HepG2 (cell line): ENCODE measurements around the gene GON4L. TPM values are rescaled to one million over a fixed set of nuclear protein-coding genes. Genes with fewer than 3 reads are reported as not detected.

Experiments used
- ATAC-seq: fragments of 200-7000 bp; cut with Tn5 transposase; 3 replicates; pipeline ENCODE4 v1.9.1; 2020; ENCODE audit warnings: mild to moderate bottlenecking, moderate library complexity
- BruUV-seq: library from RNA; stranded (reverse); fragments of 400-500 nt; replicated peaks from 2 replicates; lab custom pipeline; 2021; lab: Mats Ljungman, UMichigan
- CTCF ChIA-PET: fragments of 300-600 bp; formaldehyde crosslinking; extraction: SDS; loops from one replicate; lab custom pipeline; 2021; ENCODE audit warnings: low total read pairs, inconsistent platforms, low intra/inter-chr PET ratio; lab: Yijun Ruan, JAX
- POLR2A ChIA-PET: fragments of 350-600 bp; sonication (Branson Sonifier 250); formaldehyde crosslinking; loops from one replicate; lab custom pipeline; 2020; ENCODE audit warnings: antibody characterized with exemption, inconsistent platforms; lab: Yijun Ruan, JAX
- DNase-seq: peaks from one replicate; pipeline ENCODE4 v3.0.0-alpha.2; 2015; ENCODE audit warnings: low spot score
- FAIRE-seq: peaks from 3 replicates; lab custom pipeline; 2011; peaks lifted over from hg19 to GRCh38; lab: Jason Lieb, UNC
- H2AFZ ChIP-seq: one replicate; pipeline ENCODE4 v1.6.1; 2011; ENCODE audit warnings: low read length, inconsistent platforms
- H3K27ac ChIP-seq: fragments of 300-600 bp; 3 replicates; pipeline ENCODE4 v1.8.0; 2011; ENCODE audit warnings: mixed run types, mild to moderate bottlenecking, mixed read lengths, low read length, inconsistent platforms; ENCODE audit not compliant: insufficient read depth; ENCODE audit errors: extremely low read length
- H3K27me3 ChIP-seq, 2 experiments: fragments of 200-600 bp in 1 of 2; 2 replicates in 1 of 2; 3 replicates in 1 of 2; pipeline versions ENCODE4 v1.6.0 to v1.8.0; 2011; ENCODE audit warnings: low read length in 2 of 2, mild to moderate bottlenecking in 2 of 2, moderate library complexity in 2 of 2, inconsistent platforms in 1 of 2; ENCODE audit not compliant: insufficient read depth in 2 of 2, control insufficient read depth in 1 of 2
- H3K36me3 ChIP-seq, 2 experiments: fragments of 200-600 bp in 1 of 2; replicated peaks in 1 of 2; 2 replicates in 1 of 2; 3 replicates in 1 of 2; pipeline versions ENCODE4 v1.5.1 to v1.8.0; 2011; ENCODE audit warnings: low read length in 2 of 2, inconsistent platforms in 1 of 2; ENCODE audit not compliant: insufficient read depth in 2 of 2, control insufficient read depth in 1 of 2
- H3K4me1 ChIP-seq: 2 replicates; pipeline ENCODE4 v1.5.1; 2012; ENCODE audit warnings: low read length, inconsistent platforms; ENCODE audit not compliant: insufficient read depth
- H3K4me2 ChIP-seq: 2 replicates; pipeline ENCODE4 v1.6.0; 2011; ENCODE audit warnings: low read depth, low read length, inconsistent platforms
- H3K4me3 ChIP-seq, 3 experiments: fragments of 200-600 bp in 1 of 3; sonication (generic), shearing (Covaris generic) in 1 of 3; replicated peaks in 1 of 3; 2 replicates each; pipeline ENCODE4 v1.5.1; 2011 to 2016; ENCODE audit warnings: low read length in 3 of 3, inconsistent platforms in 2 of 3, low read depth in 2 of 3, mild to moderate bottlenecking in 2 of 3, control low read depth in 1 of 3, mixed read lengths in 1 of 3; ENCODE audit not compliant: insufficient read depth in 1 of 3
- H3K79me2 ChIP-seq: one replicate; pipeline ENCODE4 v1.6.1; 2011; ENCODE audit warnings: low read length, inconsistent platforms; ENCODE audit not compliant: insufficient read depth
- H3K9ac ChIP-seq: 2 replicates; pipeline ENCODE4 v1.6.0; 2011; ENCODE audit warnings: mild to moderate bottlenecking, low read depth, low read length, inconsistent platforms; ENCODE audit not compliant: insufficient read depth
- H3K9me3 ChIP-seq: 2 replicates; pipeline ENCODE4 v1.5.1; 2012; ENCODE audit warnings: mild to moderate bottlenecking, low read length
- H4K20me1 ChIP-seq: 2 replicates; pipeline ENCODE4 v1.6.0; 2011; ENCODE audit warnings: inconsistent platforms, mild to moderate bottlenecking, low read length, moderate library complexity; ENCODE audit not compliant: insufficient read depth
- HES4 ChIP-seq: sonication (generic); formaldehyde crosslinking; IDR thresholded peaks from 2 replicates; pipeline ENCODE4 v1.9.0; 2021; ENCODE audit warnings: mild to moderate bottlenecking, missing genetic modification reagents, borderline replicate concordance
- SIN3B ChIP-seq: fragments of 150-350 bp; IDR thresholded peaks from 2 replicates; pipeline ENCODE4 v1.6.1; 2014; ENCODE audit warnings: low read length
- SOX6 ChIP-seq, 2 experiments: fragments of 450-650 bp in 1 of 2; sonication (generic) in 1 of 2; formaldehyde crosslinking in 1 of 2; IDR thresholded peaks; 2 replicates each; pipeline versions ENCODE4 v1.4.0 to v1.6.1; 2017 to 2020; ENCODE audit warnings: antibody characterized with exemption in 1 of 2, mild to moderate bottlenecking in 1 of 2, missing genetic modification reagents in 1 of 2
- TEAD3 ChIP-seq: optimal IDR thresholded peaks from 2 replicates; pipeline ENCODE3; 2016; ENCODE audit warnings: borderline replicate concordance
- ZNF34 ChIP-seq: sonication (generic); formaldehyde crosslinking; IDR thresholded peaks from 2 replicates; pipeline ENCODE4 v1.4.0; 2020; ENCODE audit warnings: mild to moderate bottlenecking, missing genetic modification reagents, borderline replicate concordance
- WGBS: methylation state at CpG from one replicate; pipeline ENCODE4 v1.1.6; 2017; ENCODE audit warnings: low lambda C conversion rate; 5-methylcytosine and 5-hydroxymethylcytosine counted together
- in situ Hi-C: cut with HindIII; loops from 2 replicates; pipeline ENCODE4 v1.10.0; 2017; ENCODE audit warnings: low pct_unique_long_range_greater_than_20kb; ENCODE audit not compliant: extremely low pct_ligation_motif_present
- intact Hi-C: fragments of 100-400 bp; cut with micrococcal nuclease; formaldehyde crosslinking; loops from one replicate; pipeline ENCODE4 v1.10.0; 2022; ENCODE audit not compliant: unreplicated experiment
- polyA plus RNA-seq, 8 experiments: library from polyadenylated mRNA; depleted of rRNA in 3 of 8; stranded (reverse) in 7 of 8; unstranded in 1 of 8; fragments of >200 nt; fragmentation: Illumina TruSeq in 4 of 8; extraction: Trizol in 4 of 8; gene quantifications; 2 replicates each; pipeline versions ENCODE4 v1.2.1 to v1.2.3, GENCODE V29; 2011 to 2016; ENCODE audit warnings: low read depth in 4 of 8, missing spikeins in 1 of 8, mixed read lengths in 1 of 8; ENCODE audit not compliant: insufficient read depth in 1 of 8
- total RNA-seq, 5 experiments: library from RNA; depleted of rRNA; stranded (reverse); fragments of >200 nt; fragmentation: Illumina TruSeq; extraction: Trizol; gene quantifications; 2 replicates each; pipeline ENCODE4 v1.2.3, GENCODE V29; 2016; ENCODE audit warnings: low read depth in 1 of 5
- TF ChIP-seq, protein P1 (sequence below): sonication (generic); formaldehyde crosslinking; IDR thresholded peaks from 2 replicates; pipeline ENCODE4 v1.4.0; 2020; ENCODE audit warnings: mild to moderate bottlenecking, missing genetic modification reagents
- TF ChIP-seq, protein P2 (sequence below): IDR thresholded peaks from 2 replicates; pipeline ENCODE4 v1.6.1; 2016

Gene GON4L
- total and polyA plus RNA-seq, 2 of the 13 experiments (the other 11 are each of a cell fraction or from before 2014, with no cell fraction given), result 14.6 to 19.6 TPM

DNA sequence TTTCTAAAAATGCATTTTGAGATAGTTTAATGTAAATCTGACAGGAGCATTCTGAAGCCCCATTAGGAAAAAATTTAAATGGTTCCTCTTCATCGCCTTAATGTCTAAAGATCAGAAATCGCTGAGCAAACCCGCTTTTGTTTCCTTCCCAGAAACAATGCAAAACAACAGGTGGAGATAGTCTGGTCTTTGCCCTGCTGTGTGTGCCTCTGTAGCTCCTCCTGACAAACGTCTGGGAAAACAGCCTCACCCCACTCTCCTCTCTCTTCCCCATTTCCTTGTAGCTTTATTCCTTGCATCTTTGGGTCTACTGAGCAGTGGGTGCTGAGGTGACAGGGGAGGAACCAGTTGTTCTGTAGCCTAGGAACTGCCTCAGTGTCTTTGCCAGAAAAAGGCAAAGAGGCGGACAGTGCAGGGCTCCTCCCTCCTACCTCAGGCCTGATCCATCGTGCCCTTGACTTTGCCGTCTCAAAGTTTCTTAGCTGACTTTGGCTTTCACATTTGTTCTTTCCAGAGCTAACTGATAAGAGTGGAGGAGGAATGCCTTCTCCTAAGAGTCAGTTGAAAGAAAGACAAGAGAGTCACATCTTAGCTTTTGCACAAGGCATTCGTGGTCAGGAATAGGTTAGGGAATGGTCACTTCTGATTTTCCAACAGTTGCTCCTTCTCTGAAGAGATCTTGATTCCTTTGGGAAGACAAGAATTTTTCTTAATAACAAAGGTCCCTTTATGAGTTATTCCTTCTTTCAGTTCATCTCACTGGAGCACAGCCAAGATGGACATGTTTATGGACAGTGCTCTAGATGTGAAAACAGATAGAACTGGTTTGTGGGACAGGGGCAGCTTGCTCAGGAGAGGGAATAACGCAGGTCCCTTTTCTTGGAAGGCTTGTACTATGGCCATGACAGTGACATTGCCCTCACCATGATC, 27.3 kb upstream of the GON4L start:
- Histone ChIP-seq H3K4me1 (peaks cover 38% of the 10 kb centered on the region), H2AFZ (no peak overlapping the region), H3K79me2 (no peaks in the 10 kb centered on the region), H3K27me3 (peaks cover 0 to 8% of the 10 kb centered on the region in 2 experiments; a peak in 1 of 5 replicates), H4K20me1 (no peaks in the 10 kb centered on the region), H3K27ac (no peak overlapping the region), H3K4me3 (no peak overlapping the region), H3K9me3 (no peaks in the 10 kb centered on the region), H3K36me3 (no peaks in the 10 kb centered on the region), H3K4me2 (peak overlapping the region; percentile 66), H3K9ac (no peak overlapping the region)
- BruUV-seq, result no TSS peak
- ATAC-seq, result peak; percentile 52
- POLR2A ChIA-PET, result interaction anchor here (1.1 to 1.8 kb wide), 2 partner anchors 27 to 50 kb away, joined by 4 to 6 read pairs; partner anchors contain the start of genes GON4L and KHDC4
- 8% methylated on average over 9 of the region's 9 CpGs for WGBS
- TF ChIP-seq, protein P1, sequence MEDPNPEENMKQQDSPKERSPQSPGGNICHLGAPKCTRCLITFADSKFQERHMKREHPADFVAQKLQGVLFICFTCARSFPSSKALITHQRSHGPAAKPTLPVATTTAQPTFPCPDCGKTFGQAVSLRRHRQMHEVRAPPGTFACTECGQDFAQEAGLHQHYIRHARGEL (CRISPR knock-in tag), result no peak
- no peak for TF ChIP-seq SOX6 (IDR thresholded peaks at IDR 0.05)
- 0 out of 2 replicates have a peak, but pooled peaks have one; percentile 23 for TF ChIP-seq SOX6 (CRISPR knock-in tag; IDR thresholded peaks at IDR 0.05)
- in situ Hi-C loops, result no loop called here
- CTCF ChIA-PET, result no interaction called here
- intact Hi-C loops, result no loop called here
- no peak for DNase-seq
- no peak for FAIRE-seq

DNA sequence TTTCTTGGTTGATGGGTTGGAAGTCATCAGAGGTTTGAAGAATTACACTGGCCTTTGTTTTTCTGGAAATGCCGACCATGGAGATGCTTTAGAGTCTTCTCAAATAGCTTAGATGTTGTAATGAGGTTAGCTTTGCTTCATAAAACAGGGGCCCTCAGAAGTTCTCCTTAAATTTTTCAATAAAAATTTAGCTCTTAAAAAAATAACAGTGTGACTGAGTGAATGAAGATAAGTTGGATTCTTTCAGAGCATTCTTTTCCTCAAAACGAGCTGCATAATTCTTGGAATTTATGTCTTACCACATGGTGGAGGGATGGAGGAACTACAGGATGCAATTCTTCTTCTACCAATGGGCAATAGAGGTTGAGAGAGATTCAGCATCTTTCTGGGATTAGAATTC, 25.8 kb upstream of the GON4L start:
- WGBS, result 4% methylated on average over 2 of the region's 2 CpGs
- ChIA-PET POLR2A (interaction anchor here (1.0 kb wide), 1 partner anchor 16 kb away, joined by 3 read pairs; no protein-coding TSS in a partner anchor), CTCF (no interaction called here)
- Histone ChIP-seq H3K27me3 (peaks cover 3 to 8% of the 10 kb centered on the region in 2 experiments; a peak in 1 of 5 replicates), H2AFZ (no peak overlapping the region), H3K79me2 (no peaks in the 10 kb centered on the region), H3K4me2 (no peak overlapping the region), H3K4me3 (no peak overlapping the region), H3K9ac (no peak overlapping the region), H3K9me3 (no peaks in the 10 kb centered on the region), H3K27ac (no peak overlapping the region), H4K20me1 (no peaks in the 10 kb centered on the region), H3K36me3 (no peaks in the 10 kb centered on the region), H3K4me1 (peaks cover 34% of the 10 kb centered on the region)
- ATAC-seq, result no peak
- no peak for DNase-seq
- FAIRE-seq, result no peak
- TF ChIP-seq SIN3B, result no peak
- no peak for TF ChIP-seq ZNF34 (CRISPR knock-in tag)
- TF ChIP-seq, protein P2, sequence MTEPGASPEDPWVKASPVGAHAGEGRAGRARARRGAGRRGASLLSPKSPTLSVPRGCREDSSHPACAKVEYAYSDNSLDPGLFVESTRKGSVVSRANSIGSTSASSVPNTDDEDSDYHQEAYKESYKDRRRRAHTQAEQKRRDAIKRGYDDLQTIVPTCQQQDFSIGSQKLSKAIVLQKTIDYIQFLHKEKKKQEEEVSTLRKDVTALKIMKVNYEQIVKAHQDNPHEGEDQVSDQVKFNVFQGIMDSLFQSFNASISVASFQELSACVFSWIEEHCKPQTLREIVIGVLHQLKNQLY (CRISPR knock-in tag), result no peak
- TF ChIP-seq HES4, result no peak
- TF ChIP-seq TEAD3 (CRISPR knock-in tag), result no peak
- intact Hi-C loops, result no loop called here
- BruUV-seq, result no TSS peak
- in situ Hi-C loops, result no loop called here
